ENCODE results near the gene SPTBN5. TPM values are rescaled to one million over a fixed set of nuclear protein-coding genes. Genes with fewer than 3 reads are reported as not detected.

Gene SPTBN5
- total RNA-seq, 2 donors from 2014 or later = 0.72 to 2.3 TPM

DNA sequence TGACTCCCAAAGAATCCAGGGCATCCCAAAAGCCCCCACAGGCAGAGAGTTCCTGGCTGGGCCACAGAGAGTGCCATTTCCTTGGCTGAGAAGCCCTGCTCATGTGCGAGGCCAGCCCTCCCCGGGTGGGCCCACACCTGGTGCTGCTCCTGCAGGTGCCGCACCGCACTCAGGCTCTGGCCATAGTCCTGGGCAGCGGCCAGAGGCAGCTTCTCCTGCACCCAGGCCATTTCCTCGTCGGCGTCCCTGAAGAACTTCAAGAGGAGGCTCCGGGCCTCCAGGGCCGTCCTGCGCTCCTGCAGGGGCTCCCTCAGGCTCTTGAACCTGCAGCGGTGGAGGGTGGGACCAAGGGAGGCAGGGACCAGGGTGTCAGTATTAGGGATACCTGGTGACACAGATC is 37.1 kb downstream of the SPTBN5 start:
- Histone ChIP-seq H3K27ac (no peak overlapping the region), H3K27me3 (no peaks in the 10 kb centered on the region), H3K9ac (ENCODE audit: low read depth in 2 of 2, low read length in 2 of 2) (no peak overlapping the region), H3K4me3 (no peak overlapping the region), H3K4me1 (no peaks in the 10 kb centered on the region), H3K9me3 (no peaks in the 10 kb centered on the region), H3K36me3 (no peaks in the 10 kb centered on the region)
- DNase-seq = no peak
- intact Hi-C loops (cut with DNase I) = no loop called here
- TF ChIP-seq, protein P1, sequence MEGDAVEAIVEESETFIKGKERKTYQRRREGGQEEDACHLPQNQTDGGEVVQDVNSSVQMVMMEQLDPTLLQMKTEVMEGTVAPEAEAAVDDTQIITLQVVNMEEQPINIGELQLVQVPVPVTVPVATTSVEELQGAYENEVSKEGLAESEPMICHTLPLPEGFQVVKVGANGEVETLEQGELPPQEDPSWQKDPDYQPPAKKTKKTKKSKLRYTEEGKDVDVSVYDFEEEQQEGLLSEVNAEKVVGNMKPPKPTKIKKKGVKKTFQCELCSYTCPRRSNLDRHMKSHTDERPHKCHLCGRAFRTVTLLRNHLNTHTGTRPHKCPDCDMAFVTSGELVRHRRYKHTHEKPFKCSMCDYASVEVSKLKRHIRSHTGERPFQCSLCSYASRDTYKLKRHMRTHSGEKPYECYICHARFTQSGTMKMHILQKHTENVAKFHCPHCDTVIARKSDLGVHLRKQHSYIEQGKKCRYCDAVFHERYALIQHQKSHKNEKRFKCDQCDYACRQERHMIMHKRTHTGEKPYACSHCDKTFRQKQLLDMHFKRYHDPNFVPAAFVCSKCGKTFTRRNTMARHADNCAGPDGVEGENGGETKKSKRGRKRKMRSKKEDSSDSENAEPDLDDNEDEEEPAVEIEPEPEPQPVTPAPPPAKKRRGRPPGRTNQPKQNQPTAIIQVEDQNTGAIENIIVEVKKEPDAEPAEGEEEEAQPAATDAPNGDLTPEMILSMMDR (IDR thresholded peaks at IDR 0.05) = no peak

DNA sequence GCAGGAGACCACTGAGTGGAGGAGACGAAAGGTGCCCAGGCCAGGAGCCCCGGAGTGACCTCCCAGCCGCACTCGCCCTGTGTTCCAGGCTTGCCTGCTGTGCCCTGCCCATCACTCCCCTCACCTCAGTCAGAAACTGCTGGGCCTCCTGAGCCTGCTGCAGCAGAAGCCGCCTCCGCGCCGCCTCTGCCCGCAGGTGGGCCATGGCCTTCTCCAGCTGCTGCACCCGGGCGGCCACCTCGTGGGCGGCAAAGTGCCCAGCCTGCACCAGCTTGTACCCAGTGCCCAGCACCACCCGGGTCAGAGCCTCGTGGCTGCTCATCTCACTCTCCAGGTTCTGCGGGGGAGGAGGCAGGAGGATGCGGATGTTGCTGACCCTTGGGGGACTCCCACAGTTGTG is 37.6 kb downstream of the SPTBN5 start:
- intact Hi-C loops (cut with DNase I) = no loop called here
- H3K27me3 ChIP-seq = no peaks in the 10 kb centered on the region

GRCh38 chr15:41855261-41855961 is 38.4 kb downstream of the SPTBN5 start:
- H3K4me3 ChIP-seq = no peak overlapping the region
- no peaks in the 10 kb centered on the region for H3K27me3 ChIP-seq
- no peaks in the 10 kb centered on the region for H3K4me1 ChIP-seq
- DNase-seq = no peak
- intact Hi-C loops (cut with DNase I) = no loop called here
- no peak overlapping the region for H3K9ac ChIP-seq (ENCODE audit: low read depth in 2 of 2, low read length in 2 of 2)
- no peaks in the 10 kb centered on the region for H3K9me3 ChIP-seq
- TF ChIP-seq, protein P1 (IDR thresholded peaks at IDR 0.05) = no peak
- H3K27ac ChIP-seq = no peak overlapping the region
- H3K36me3 ChIP-seq = no peaks in the 10 kb centered on the region

More for the DNA sequence above, 37.6 kb downstream of the SPTBN5 start:
- Histone ChIP-seq H3K9ac (ENCODE audit: low read depth in 2 of 2, low read length in 2 of 2) (no peak overlapping the region), H3K4me3 (no peak overlapping the region), H3K9me3 (no peaks in the 10 kb centered on the region), H3K36me3 (no peaks in the 10 kb centered on the region), H3K4me1 (no peaks in the 10 kb centered on the region), H3K27ac (no peak overlapping the region)
- TF ChIP-seq, protein P1 (IDR thresholded peaks at IDR 0.05) = no peak
- no peak for DNase-seq

DNA sequence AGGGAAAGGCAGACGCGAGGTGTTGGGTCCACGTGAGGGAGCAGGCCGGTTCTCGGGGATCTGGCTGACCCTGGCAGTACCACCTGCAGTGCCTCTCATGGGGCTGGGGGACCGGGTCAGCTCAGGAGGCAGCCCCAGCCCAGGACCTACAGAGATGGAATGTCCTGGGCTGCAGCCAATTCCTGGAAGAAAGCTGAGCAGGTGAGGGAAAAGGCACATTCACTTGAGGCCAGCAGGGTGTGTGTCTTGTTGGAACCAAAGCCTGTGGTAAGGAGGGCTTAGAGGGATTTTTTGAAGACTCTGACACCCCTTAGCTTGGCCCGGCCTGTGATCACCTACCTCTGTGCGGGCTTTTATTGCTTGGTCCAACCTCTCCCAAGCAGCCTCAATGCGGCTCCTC is 39.4 kb downstream of the SPTBN5 start:
- Histone ChIP-seq H3K27ac (no peak overlapping the region), H3K4me3 (no peak overlapping the region), H3K36me3 (no peaks in the 10 kb centered on the region), H3K9me3 (no peaks in the 10 kb centered on the region), H3K9ac (ENCODE audit: low read depth in 2 of 2, low read length in 2 of 2) (no peak overlapping the region), H3K4me1 (no peaks in the 10 kb centered on the region), H3K27me3 (no peaks in the 10 kb centered on the region)
- DNase-seq = no peak
- intact Hi-C loops (cut with DNase I) = no loop called here
- TF ChIP-seq, protein P1 (IDR thresholded peaks at IDR 0.05) = no peak

DNA sequence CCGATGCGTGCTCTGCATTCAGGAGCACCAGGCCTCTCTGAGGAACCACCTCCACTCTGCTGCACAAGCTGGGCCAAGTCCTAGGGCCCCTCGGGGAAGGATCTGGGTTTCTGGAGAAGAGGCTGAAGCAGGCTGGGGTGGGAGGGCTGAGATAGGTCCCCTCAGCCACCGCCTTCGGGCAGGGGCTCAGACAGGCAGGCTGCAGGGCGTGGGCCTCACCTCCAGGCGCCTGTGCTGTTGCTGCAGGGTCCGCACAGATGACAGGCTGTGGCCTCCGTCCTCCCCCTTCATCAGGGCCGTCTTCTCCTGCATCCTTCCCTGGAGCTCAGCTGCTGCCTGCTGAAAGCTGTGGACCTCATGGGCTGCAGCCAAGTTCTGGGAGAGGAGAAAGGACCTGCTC is 40.0 kb downstream of the SPTBN5 start:
- intact Hi-C loops (cut with DNase I) = no loop called here
- Histone ChIP-seq H3K4me1 (no peaks in the 10 kb centered on the region), H3K9me3 (no peaks in the 10 kb centered on the region), H3K4me3 (no peak overlapping the region), H3K9ac (ENCODE audit: low read depth in 2 of 2, low read length in 2 of 2) (no peak overlapping the region), H3K27ac (no peak overlapping the region), H3K27me3 (no peaks in the 10 kb centered on the region), H3K36me3 (no peaks in the 10 kb centered on the region)
- DNase-seq = no peak
- TF ChIP-seq, protein P1 (IDR thresholded peaks at IDR 0.05) = no peak
